HepG2 (cell line): Measurements from ENCODE around the gene STYK1. TPM values are rescaled to one million over a fixed set of nuclear protein-coding genes. Genes with fewer than 3 reads are reported as not detected.

Experiments
- FOXA1 ChIP-seq, 2 experiments: fragments of 450-650 bp in 1 of 2; sonication (generic) in 1 of 2; formaldehyde crosslinking in 1 of 2; IDR thresholded peaks; 2 replicates each; pipeline versions ENCODE4 v1.4.0 to v1.6.1; 2016 to 2020; ENCODE audit warnings: missing genetic modification reagents in 1 of 2
- FOXA3 ChIP-seq: IDR thresholded peaks from 2 replicates; pipeline ENCODE4 v1.6.1; 2016; ENCODE audit warnings: missing genetic modification reagents, missing compliant biosample characterization
- ZNF30 ChIP-seq: sonication (generic); formaldehyde crosslinking; IDR thresholded peaks from 2 replicates; pipeline ENCODE4 v1.5.0; 2020; ENCODE audit warnings: mild to moderate bottlenecking, missing genetic modification reagents
- ZNF572 ChIP-seq: sonication (generic); formaldehyde crosslinking; IDR thresholded peaks from 2 replicates; pipeline ENCODE4 v1.5.1; 2020; ENCODE audit warnings: mild to moderate bottlenecking, missing genetic modification reagents
- polyA plus RNA-seq, 8 experiments: library from polyadenylated mRNA; depleted of rRNA in 3 of 8; stranded (reverse) in 7 of 8; unstranded in 1 of 8; fragments of >200 nt; fragmentation: Illumina TruSeq in 4 of 8; extraction: Trizol in 4 of 8; gene quantifications; 2 replicates each; pipeline versions ENCODE4 v1.2.1 to v1.2.3, GENCODE V29; 2011 to 2016; ENCODE audit warnings: low read depth in 4 of 8, missing spikeins in 1 of 8, mixed read lengths in 1 of 8; ENCODE audit not compliant: insufficient read depth in 1 of 8
- total RNA-seq, 5 experiments: library from RNA; depleted of rRNA; stranded (reverse); fragments of >200 nt; fragmentation: Illumina TruSeq; extraction: Trizol; gene quantifications; 2 replicates each; pipeline ENCODE4 v1.2.3, GENCODE V29; 2016; ENCODE audit warnings: low read depth in 1 of 5
- TF ChIP-seq, protein P1 (sequence below): sonication (generic); formaldehyde crosslinking; IDR thresholded peaks from 2 replicates; pipeline ENCODE4 v1.4.0; 2020; ENCODE audit warnings: missing genetic modification reagents
- TF ChIP-seq, protein P2 (sequence below): sonication (generic); formaldehyde crosslinking; IDR thresholded peaks from 2 replicates; pipeline ENCODE4 v1.8.1; 2023; ENCODE audit warnings: mild to moderate bottlenecking, missing genetic modification reagents
- TF ChIP-seq, protein P3 (sequence below): sonication (generic); formaldehyde crosslinking; IDR thresholded peaks from 2 replicates; pipeline ENCODE4 v1.8.1; 2022; ENCODE audit warnings: low read depth, mild to moderate bottlenecking, missing genetic modification reagents
- TF ChIP-seq, protein P4 (sequence below), 2 experiments: sonication (generic) in 1 of 2; formaldehyde crosslinking in 1 of 2; IDR thresholded peaks; 2 replicates each; pipeline versions ENCODE4 v1.6.1 to v1.9.0; 2014 to 2022; ENCODE audit warnings: antibody characterized with exemption in 1 of 2, borderline replicate concordance in 1 of 2, inconsistent platforms in 1 of 2, low read depth in 1 of 2, missing genetic modification reagents in 1 of 2

STYK1 gene
- total and polyA plus RNA-seq, 2 of the 13 experiments (the other 11 are each of a cell fraction or from before 2014, with no cell fraction given), result not detected

DNA sequence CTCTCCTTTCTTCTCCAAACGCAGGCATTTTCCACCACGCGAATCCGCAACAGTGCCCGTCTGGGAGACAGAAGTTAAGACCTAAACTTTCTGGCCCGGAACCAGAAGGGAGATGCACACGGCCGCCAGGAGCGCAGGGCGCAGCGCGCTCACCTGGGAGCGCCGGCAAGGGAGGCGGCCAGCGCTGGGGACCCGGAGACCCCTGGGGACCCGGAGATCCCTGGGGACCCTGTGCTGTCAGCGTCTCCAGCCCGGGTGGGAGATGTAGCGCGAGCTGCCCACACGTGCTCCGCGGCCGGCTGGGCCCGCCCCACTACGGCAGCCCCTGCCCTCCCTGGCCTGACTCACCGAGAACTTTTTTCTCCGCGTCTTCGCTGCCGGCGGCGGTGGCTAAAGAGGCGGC is 48.7 kb upstream of the STYK1 start (continued):
- TF ChIP-seq, protein P1, sequence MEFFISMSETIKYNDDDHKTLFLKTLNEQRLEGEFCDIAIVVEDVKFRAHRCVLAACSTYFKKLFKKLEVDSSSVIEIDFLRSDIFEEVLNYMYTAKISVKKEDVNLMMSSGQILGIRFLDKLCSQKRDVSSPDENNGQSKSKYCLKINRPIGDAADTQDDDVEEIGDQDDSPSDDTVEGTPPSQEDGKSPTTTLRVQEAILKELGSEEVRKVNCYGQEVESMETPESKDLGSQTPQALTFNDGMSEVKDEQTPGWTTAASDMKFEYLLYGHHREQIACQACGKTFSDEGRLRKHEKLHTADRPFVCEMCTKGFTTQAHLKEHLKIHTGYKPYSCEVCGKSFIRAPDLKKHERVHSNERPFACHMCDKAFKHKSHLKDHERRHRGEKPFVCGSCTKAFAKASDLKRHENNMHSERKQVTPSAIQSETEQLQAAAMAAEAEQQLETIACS, result no peak
- TF ChIP-seq, protein P2, sequence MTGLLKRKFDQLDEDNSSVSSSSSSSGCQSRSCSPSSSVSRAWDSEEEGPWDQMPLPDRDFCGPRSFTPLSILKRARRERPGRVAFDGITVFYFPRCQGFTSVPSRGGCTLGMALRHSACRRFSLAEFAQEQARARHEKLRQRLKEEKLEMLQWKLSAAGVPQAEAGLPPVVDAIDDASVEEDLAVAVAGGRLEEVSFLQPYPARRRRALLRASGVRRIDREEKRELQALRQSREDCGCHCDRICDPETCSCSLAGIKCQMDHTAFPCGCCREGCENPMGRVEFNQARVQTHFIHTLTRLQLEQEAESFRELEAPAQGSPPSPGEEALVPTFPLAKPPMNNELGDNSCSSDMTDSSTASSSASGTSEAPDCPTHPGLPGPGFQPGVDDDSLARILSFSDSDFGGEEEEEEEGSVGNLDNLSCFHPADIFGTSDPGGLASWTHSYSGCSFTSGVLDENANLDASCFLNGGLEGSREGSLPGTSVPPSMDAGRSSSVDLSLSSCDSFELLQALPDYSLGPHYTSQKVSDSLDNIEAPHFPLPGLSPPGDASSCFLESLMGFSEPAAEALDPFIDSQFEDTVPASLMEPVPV, result no peak
- TF ChIP-seq, protein P3, sequence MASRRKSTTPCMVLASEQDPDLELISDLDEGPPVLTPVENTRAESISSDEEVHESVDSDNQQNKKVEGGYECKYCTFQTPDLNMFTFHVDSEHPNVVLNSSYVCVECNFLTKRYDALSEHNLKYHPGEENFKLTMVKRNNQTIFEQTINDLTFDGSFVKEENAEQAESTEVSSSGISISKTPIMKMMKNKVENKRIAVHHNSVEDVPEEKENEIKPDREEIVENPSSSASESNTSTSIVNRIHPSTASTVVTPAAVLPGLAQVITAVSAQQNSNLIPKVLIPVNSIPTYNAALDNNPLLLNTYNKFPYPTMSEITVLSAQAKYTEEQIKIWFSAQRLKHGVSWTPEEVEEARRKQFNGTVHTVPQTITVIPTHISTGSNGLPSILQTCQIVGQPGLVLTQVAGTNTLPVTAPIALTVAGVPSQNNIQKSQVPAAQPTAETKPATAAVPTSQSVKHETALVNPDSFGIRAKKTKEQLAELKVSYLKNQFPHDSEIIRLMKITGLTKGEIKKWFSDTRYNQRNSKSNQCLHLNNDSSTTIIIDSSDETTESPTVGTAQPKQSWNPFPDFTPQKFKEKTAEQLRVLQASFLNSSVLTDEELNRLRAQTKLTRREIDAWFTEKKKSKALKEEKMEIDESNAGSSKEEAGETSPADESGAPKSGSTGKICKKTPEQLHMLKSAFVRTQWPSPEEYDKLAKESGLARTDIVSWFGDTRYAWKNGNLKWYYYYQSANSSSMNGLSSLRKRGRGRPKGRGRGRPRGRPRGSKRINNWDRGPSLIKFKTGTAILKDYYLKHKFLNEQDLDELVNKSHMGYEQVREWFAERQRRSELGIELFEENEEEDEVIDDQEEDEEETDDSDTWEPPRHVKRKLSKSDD, result no peak
- TF ChIP-seq, protein P4, sequence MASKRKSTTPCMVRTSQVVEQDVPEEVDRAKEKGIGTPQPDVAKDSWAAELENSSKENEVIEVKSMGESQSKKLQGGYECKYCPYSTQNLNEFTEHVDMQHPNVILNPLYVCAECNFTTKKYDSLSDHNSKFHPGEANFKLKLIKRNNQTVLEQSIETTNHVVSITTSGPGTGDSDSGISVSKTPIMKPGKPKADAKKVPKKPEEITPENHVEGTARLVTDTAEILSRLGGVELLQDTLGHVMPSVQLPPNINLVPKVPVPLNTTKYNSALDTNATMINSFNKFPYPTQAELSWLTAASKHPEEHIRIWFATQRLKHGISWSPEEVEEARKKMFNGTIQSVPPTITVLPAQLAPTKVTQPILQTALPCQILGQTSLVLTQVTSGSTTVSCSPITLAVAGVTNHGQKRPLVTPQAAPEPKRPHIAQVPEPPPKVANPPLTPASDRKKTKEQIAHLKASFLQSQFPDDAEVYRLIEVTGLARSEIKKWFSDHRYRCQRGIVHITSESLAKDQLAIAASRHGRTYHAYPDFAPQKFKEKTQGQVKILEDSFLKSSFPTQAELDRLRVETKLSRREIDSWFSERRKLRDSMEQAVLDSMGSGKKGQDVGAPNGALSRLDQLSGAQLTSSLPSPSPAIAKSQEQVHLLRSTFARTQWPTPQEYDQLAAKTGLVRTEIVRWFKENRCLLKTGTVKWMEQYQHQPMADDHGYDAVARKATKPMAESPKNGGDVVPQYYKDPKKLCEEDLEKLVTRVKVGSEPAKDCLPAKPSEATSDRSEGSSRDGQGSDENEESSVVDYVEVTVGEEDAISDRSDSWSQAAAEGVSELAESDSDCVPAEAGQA (IDR thresholded peaks at IDR 0.05; ENCODE audit: low read depth), result no peak
- TF ChIP-seq, protein P4 (CRISPR knock-in tag; IDR thresholded peaks at IDR 0.05; ENCODE audit: borderline replicate concordance), result no peak
- TF ChIP-seq ZNF572 (CRISPR knock-in tag) (peak; percentile 86; the same call in 1 of the 2 replicates), FOXA3 (CRISPR knock-in tag) (no peak), FOXA1 (IDR thresholded peaks at IDR 0.05) (no peak), FOXA1 (CRISPR knock-in tag; IDR thresholded peaks at IDR 0.05) (no peak), ZNF30 (CRISPR knock-in tag) (no peak)
